Breast epithelium (tissue), 4 donors: ENCODE data around the gene ZNF709. TPM values are rescaled to one million over a fixed set of nuclear protein-coding genes. Genes with fewer than 3 reads are reported as not detected.
A peak's percentile ranks its signal among the peaks of the same experiment; 100 is the strongest.
"Not testable (repeated sequence)": the region's sequence is repeated elsewhere in the genome, so short reads cannot be mapped to it uniquely, and the experiment has no call there.

ENCODE experiments used
- DNase-seq, 2 donors: peaks; one replicate each; pipeline ENCODE4 v3.0.0-alpha.2; 2019; ENCODE audit warnings: low spot score in 2 of 2
- H3K27ac ChIP-seq, 2 donors: fragments of 200-600 bp; sonication (generic) in 1 of 2; one replicate each; pipeline ENCODE4 v1.5.1; 2016 to 2019; ENCODE audit warnings: mild to moderate bottlenecking in 1 of 2
- H3K27me3 ChIP-seq, 2 donors: fragments of 200-600 bp; sonication (generic) in 1 of 2; one replicate each; pipeline versions ENCODE4 v1.5.1 to v1.6.0; 2017 to 2019; ENCODE audit warnings: control low read depth in 1 of 2, mild to moderate bottlenecking in 1 of 2
- H3K36me3 ChIP-seq: fragments of 200-600 bp; one replicate; pipeline ENCODE4 v1.5.1; 2019
- H3K4me1 ChIP-seq, 2 donors: fragments of 200-600 bp; sonication (generic); one replicate each; pipeline ENCODE4 v1.5.1; 2016 to 2019; ENCODE audit warnings: control low read depth in 1 of 2
- H3K4me3 ChIP-seq, 3 donors: fragments of 200-600 bp; sonication (generic); 1 replicate in 2 of 3; 2 replicates in 1 of 3; pipeline ENCODE4 v1.5.1; 2016 to 2019; ENCODE audit warnings: mild to moderate bottlenecking in 3 of 3, moderate library complexity in 2 of 3
- H3K9me3 ChIP-seq, 2 donors: fragments of 200-600 bp; sonication (generic) in 1 of 2; one replicate each; pipeline ENCODE4 v1.5.1; 2016 to 2019; ENCODE audit warnings: control low read depth in 1 of 2
- POLR2A ChIP-seq: fragments of 450-650 bp; IDR thresholded peaks from one replicate; pipeline ENCODE4 v1.6.1; 2016; ENCODE audit warnings: antibody characterized with exemption, mild to moderate bottlenecking, moderate library complexity
- POLR2AphosphoS5 ChIP-seq, 3 donors: sonication (generic); formaldehyde crosslinking; IDR thresholded peaks; one replicate each; pipeline ENCODE4 v1.6.1; 2017; ENCODE audit warnings: antibody characterized with exemption in 3 of 3
- intact Hi-C: fragments of 100-400 bp; cut with DNase I; formaldehyde crosslinking; loops from one replicate; pipeline ENCODE4 v1.15.1; 2023; ENCODE audit warnings: low total_unique reads
- total RNA-seq, 3 donors: library from RNA; depleted of rRNA; stranded (reverse); fragments of >200 nt; gene quantifications; one replicate each; pipeline ENCODE4 v1.1.0, GENCODE V29; 2016
- TF ChIP-seq, protein P1 (sequence below), 3 donors: fragments of 450-650 bp; IDR thresholded peaks; one replicate each; pipeline ENCODE4 v1.5.1; 2016 to 2017; ENCODE audit warnings: antibody characterized with exemption in 3 of 3, mild to moderate bottlenecking in 3 of 3, moderate library complexity in 3 of 3

The ZNF709 gene
- total RNA-seq, 3 donors from 2014 or later: 3.0 to 10.2 (median 6.2) TPM

DNA sequence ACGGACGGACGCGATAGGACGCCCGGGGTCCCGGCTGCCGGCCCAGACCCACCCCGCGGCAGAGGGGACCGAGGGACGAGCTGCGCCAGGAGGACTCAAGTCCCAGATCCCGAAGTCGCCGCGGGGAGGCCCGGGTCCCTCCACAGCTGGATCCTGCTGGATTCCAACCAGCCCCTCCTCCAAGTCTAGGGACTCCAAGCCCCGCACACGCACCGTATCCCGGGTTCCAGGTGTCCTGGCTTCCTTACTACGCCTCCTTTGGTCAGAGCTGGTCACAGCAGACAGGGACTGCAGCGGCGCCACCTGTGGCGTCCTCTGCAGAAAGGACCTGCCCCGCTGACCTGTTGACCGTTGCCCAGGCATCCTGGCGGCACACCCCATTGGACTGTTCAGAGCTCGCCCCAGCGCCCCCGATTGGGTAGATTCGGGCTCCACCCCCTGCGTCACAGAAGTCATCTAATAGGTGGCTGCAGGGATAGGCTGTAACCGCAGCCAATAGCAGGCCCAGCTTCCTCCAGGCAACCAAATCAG lies 29.0 kb upstream of the ZNF709 start:
- DNase-seq: no peak
- TF ChIP-seq, protein P1, sequence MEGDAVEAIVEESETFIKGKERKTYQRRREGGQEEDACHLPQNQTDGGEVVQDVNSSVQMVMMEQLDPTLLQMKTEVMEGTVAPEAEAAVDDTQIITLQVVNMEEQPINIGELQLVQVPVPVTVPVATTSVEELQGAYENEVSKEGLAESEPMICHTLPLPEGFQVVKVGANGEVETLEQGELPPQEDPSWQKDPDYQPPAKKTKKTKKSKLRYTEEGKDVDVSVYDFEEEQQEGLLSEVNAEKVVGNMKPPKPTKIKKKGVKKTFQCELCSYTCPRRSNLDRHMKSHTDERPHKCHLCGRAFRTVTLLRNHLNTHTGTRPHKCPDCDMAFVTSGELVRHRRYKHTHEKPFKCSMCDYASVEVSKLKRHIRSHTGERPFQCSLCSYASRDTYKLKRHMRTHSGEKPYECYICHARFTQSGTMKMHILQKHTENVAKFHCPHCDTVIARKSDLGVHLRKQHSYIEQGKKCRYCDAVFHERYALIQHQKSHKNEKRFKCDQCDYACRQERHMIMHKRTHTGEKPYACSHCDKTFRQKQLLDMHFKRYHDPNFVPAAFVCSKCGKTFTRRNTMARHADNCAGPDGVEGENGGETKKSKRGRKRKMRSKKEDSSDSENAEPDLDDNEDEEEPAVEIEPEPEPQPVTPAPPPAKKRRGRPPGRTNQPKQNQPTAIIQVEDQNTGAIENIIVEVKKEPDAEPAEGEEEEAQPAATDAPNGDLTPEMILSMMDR (IDR thresholded peaks at IDR 0.05): no peak
- no peak for TF ChIP-seq POLR2AphosphoS5 (IDR thresholded peaks at IDR 0.05)
- TF ChIP-seq POLR2A: no peak
- Histone ChIP-seq H3K4me3 (peak overlapping the region in 1 of 3 donors; percentile 15), H3K4me1 (no peaks in the 10 kb centered on the region), H3K9me3 (peaks cover 16 to 28% of the 10 kb centered on the region in 2 donors), H3K36me3 (no peaks in the 10 kb centered on the region), H3K27me3 (no peaks in the 10 kb centered on the region), H3K27ac (no peak overlapping the region)
- intact Hi-C loops: no loop called here

DNA sequence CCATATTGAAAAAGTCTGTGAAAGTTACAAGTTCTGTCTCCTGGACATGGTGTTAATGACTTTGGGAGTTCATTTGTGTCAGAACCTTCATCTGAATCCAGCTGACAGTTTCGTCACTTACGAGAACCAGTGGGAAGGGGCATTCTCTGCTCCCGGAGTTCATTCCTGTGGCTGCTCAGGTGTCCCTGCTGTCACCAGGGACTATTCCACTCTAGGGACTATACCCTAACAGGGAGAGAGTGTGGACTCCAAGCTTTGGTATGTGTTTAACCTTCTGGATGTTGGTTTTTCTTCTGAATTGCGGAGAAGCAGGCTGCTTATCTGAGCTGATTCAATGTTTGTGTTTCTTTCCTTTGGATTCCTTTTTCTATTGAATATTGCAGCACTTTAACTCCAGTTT lies 12.4 kb upstream of the ZNF709 start:
- TF ChIP-seq POLR2AphosphoS5 (IDR thresholded peaks at IDR 0.05) (no peak), POLR2A (no peak)
- TF ChIP-seq, protein P1 (IDR thresholded peaks at IDR 0.05): no peak
- Histone ChIP-seq H3K9me3 (no peaks in the 10 kb centered on the region), H3K27ac (no peak overlapping the region), H3K36me3 (no peaks in the 10 kb centered on the region), H3K4me3 (no peak overlapping the region), H3K27me3 (no peaks in the 10 kb centered on the region), H3K4me1 (no peaks in the 10 kb centered on the region)
- intact Hi-C loops: no loop called here
- no peak for DNase-seq

DNA sequence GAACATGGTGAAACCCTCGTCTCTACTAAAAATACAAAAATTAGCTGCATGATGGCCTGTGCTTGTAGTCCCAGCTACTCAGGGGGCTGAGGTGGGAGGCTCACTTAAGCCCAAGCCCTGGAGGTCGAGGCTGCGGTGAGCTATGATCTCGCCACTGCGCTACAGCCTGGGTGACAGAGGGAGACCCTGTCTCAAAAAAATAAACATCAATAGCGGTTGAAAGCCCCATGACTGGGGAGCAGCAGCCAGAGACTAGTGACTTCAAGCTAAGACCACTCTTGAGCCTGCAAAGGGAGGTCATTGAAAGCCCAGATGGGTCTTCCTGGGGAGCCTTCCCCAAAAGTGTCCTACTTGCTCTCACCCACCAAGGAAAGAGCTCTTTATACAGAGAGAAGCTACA lies 11.9 kb upstream of the ZNF709 start:
- no peak overlapping the region for H3K4me3 ChIP-seq
- H3K36me3 ChIP-seq: no peaks in the 10 kb centered on the region
- no peak overlapping the region for H3K27ac ChIP-seq
- DNase-seq: no peak
- TF ChIP-seq POLR2A (no peak), POLR2AphosphoS5 (IDR thresholded peaks at IDR 0.05) (no peak)
- TF ChIP-seq, protein P1 (IDR thresholded peaks at IDR 0.05): no peak
- H3K4me1 ChIP-seq: no peaks in the 10 kb centered on the region
- intact Hi-C loops: no loop called here
- H3K27me3 ChIP-seq: no peaks in the 10 kb centered on the region
- no peaks in the 10 kb centered on the region for H3K9me3 ChIP-seq

DNA sequence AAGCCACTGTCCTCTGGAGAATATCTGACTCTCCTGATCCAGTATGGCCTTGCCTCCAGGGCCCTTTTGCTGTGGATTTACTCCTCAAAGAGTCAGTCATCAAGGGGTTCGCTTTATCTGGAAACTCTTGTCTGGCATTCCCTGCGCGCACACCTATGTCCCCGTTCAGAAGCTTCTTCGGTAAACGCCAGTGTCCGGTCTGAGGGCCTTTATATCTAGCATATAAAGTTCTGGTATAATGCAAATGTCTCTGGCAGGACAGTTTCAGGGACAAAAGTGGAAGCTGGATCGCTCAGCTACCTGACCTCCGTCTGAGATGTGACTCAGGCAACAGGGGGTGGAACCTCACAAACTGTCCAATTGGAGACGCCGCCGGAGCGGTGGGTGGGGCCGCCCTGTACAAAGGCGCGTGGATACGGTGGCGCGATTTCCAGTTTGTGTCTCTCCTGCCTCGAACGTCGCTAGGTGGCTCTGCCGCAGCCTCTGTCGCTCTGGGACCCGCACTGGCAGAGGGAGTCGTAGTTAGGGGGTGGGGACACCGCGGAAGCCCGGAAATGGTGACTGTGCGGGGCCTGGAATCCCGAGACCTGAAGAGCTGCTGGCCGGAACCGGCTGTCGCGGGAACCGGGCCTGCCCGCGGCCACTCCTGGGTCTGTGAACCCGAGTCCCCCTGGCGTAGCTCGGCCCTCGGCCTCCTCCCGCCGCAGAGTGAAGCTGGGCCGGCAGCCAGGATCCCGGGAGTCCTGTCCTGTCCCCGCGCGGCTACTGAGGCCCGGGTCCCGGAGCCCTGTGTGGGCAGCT lies 10.6 kb upstream of the ZNF709 start:
- Histone ChIP-seq H3K4me3 (peak overlapping the region; percentile 62 to 85 (median 76)), H3K9me3 (no peaks in the 10 kb centered on the region), H3K36me3 (no peaks in the 10 kb centered on the region), H3K4me1 (no peaks in the 10 kb centered on the region), H3K27ac (peak overlapping the region; percentile 96 to 98), H3K27me3 (no peaks in the 10 kb centered on the region)
- peak; percentile 65 for TF ChIP-seq POLR2A
- peak; percentile 69 to 87 (median 75) for TF ChIP-seq POLR2AphosphoS5 (IDR thresholded peaks at IDR 0.05)
- TF ChIP-seq, protein P1 (IDR thresholded peaks at IDR 0.05): peak in 1 of 3 donors; percentile 32
- peak; percentile 95 to 97 for DNase-seq
- intact Hi-C loops: no loop called here

DNA sequence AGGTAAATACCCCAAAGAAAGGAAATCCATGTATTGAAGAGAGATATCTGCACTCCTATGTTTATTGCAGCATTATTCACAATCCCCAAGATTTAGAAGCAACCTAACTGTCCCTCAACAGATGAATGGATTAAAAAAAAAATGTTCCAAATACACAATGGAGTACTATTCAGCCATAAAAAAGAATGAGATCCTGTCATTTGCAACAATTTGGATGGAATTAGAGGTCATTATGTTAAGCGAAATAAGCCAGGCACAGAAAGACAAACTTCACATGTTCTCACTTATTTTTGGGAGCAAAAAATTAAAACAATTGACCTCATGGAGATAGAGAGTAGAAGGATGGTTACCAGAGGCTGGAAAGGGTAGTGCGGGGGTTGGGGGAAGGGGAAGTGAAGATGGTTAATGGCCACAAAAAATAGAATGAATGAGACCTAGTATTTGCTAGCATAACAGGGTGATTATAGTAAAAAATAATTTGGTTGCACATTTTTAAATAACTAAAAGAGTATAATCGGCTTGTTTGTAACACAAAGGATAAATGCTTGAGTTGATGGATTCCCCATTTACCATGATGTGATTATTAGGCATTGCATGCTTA lies 9.7 kb upstream of the ZNF709 start:
- Histone ChIP-seq H3K4me3 (peak overlapping the region in 2 of 3 donors; percentile 76 to 85), H3K36me3 (no peaks in the 10 kb centered on the region), H3K9me3 (no peaks in the 10 kb centered on the region), H3K27me3 (no peaks in the 10 kb centered on the region), H3K4me1 (no peaks in the 10 kb centered on the region), H3K27ac (peak overlapping the region; percentile 96 to 98)
- no peak for DNase-seq
- intact Hi-C loops: no loop called here
- no peak for TF ChIP-seq POLR2AphosphoS5 (IDR thresholded peaks at IDR 0.05)
- TF ChIP-seq, protein P1 (IDR thresholded peaks at IDR 0.05): peak in 1 of 3 donors; percentile 10
- TF ChIP-seq POLR2A: no peak

DNA sequence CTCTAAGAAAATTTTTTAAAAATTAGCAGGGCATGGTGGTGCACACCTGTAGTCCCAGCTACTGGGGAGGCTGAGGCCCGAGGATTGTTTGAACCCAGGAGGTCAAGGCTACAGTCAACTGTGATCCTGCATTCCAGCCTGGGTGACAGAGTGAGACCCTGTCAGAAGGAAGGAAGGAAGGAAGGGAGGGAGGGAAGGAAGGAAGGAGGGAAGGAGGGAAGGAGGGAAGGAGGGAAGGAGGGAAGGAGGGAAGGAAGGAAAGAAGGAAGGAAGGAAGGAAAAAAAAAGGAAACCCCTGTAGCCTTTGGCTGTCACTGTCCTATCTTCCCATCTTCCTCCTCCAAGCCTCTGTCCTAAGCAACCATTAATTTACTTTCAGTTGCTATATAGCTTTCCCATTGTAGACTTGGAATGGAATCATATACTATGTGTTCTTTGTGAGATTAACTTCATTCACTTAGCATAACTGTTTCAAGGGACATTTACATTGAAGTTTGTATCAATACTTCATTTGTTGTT lies 1.7 kb upstream of the ZNF709 start:
- DNase-seq, H3K4me1 ChIP-seq, H3K27me3 ChIP-seq, H3K4me3 ChIP-seq, H3K9me3 ChIP-seq, intact Hi-C loops, H3K36me3 ChIP-seq, H3K27ac ChIP-seq: not testable (repeated sequence)
